ENCODE results near the gene UNC13D. TPM values are rescaled to one million over a fixed set of nuclear protein-coding genes. Genes with fewer than 3 reads are reported as not detected.

UNC13D gene
- total RNA-seq, 1 donor from 2014 or later = 7.3 TPM

Other genes with a start within 250 kb of the UNC13D start
- gene SMIM5, start 211.0 kb downstream of the UNC13D start, total RNA-seq = 0.07 TPM in 1 of 2 replicates, not detected in the other
- 12.0 and 20.2 TPM in 2 replicates for gene RECQL5, start 177.2 kb downstream of the UNC13D start, total RNA-seq
- 66.7 and 95.2 TPM in 2 replicates for gene SAP30BP, start 177.1 kb downstream of the UNC13D start, total RNA-seq
- gene ITGB4, start 122.9 kb downstream of the UNC13D start, total RNA-seq = 6.9 and 14.2 TPM in 2 replicates
- 93.3 and 120 TPM in 2 replicates for gene GALK1, start 79.2 kb downstream of the UNC13D start, total RNA-seq
- gene UNK, start 59.6 kb downstream of the UNC13D start, total RNA-seq = 7.6 and 10.2 TPM in 2 replicates
- 21.0 and 28.5 TPM in 2 replicates for gene WBP2, start 10.9 kb upstream of the UNC13D start, total RNA-seq
- 30.6 and 56.0 TPM in 2 replicates for gene TRIM47, start 34.2 kb upstream of the UNC13D start, total RNA-seq
- gene TRIM65, start 52.5 kb upstream of the UNC13D start, total RNA-seq = 32.2 and 32.6 TPM in 2 replicates
- 31.9 and 38.7 TPM in 2 replicates for gene MRPL38, start 60.5 kb upstream of the UNC13D start, total RNA-seq
- gene FBF1, start 96.6 kb upstream of the UNC13D start, total RNA-seq = 6.9 and 10.4 TPM in 2 replicates
- 65.8 and 75.8 TPM in 2 replicates for gene ACOX1, start 134.8 kb upstream of the UNC13D start, total RNA-seq
- 16.3 and 25.8 TPM in 2 replicates for gene TEN1, start 134.8 kb upstream of the UNC13D start, total RNA-seq
- gene CDK3, start 156.5 kb upstream of the UNC13D start, total RNA-seq = 1.1 and 1.2 TPM in 2 replicates
- not detected in 2 replicates for gene EVPL, start 182.9 kb upstream of the UNC13D start, total RNA-seq
- 35.2 and 44.1 TPM in 2 replicates for gene SRP68, start 228.1 kb upstream of the UNC13D start, total RNA-seq
- gene GALR2, start 230.4 kb upstream of the UNC13D start, total RNA-seq = 0.07 TPM in 1 of 2 replicates, not detected in the other
- not detected in 2 replicates for gene ZACN, start 234.8 kb upstream of the UNC13D start, total RNA-seq

All from pulmonary artery endothelial cell (primary cell).